SK-N-SH (cell line): ENCODE measurements around the gene SERTM2. TPM values are rescaled to one million over a fixed set of nuclear protein-coding genes. Genes with fewer than 3 reads are reported as not detected.
"Not testable (repeated sequence)": the region's sequence is repeated elsewhere in the genome, so short reads cannot be mapped to it uniquely, and the experiment has no call there.

Experiments
- CTCF ChIA-PET: fragments of 300-600, 350-600 bp; formaldehyde crosslinking; extraction: SDS; loops from one replicate; lab custom pipeline; 2021; lab: Yijun Ruan, JAX
- POLR2A ChIA-PET: fragments of 350-600 bp; sonication (Branson Sonifier 250); formaldehyde crosslinking; extraction: SDS; loops from one replicate; lab custom pipeline; 2020; ENCODE audit warnings: antibody characterized with exemption, inconsistent platforms; lab: Yijun Ruan, JAX
- DNase-seq: peaks from one replicate; pipeline ENCODE4 v3.0.0; 2012
- H2AFZ ChIP-seq: fragments of 200-600 bp; sonication (generic); 2 replicates; pipeline ENCODE4 v1.8.1; 2016; ENCODE audit warnings: antibody characterized with exemption, mild to moderate bottlenecking, low read depth
- H3F3A ChIP-seq: fragments of 200-600 bp; sonication (generic); replicated peaks from 2 replicates; pipeline ENCODE3; 2016; ENCODE audit warnings: antibody characterized with exemption, mild to moderate bottlenecking; ENCODE audit not compliant: insufficient read depth
- H3K27ac ChIP-seq, 2 experiments: fragments of 200-500 bp in 1 of 2; fragments of 200-600 bp in 1 of 2; sonication (Bioruptor generic) in 1 of 2; sonication (generic), shearing (Covaris generic) in 1 of 2; 2 replicates each; pipeline versions ENCODE4 v1.5.1 to v1.6.1; 2014 to 2016; ENCODE audit warnings: low read depth in 2 of 2, inconsistent platforms in 1 of 2, low read length in 1 of 2, mild to moderate bottlenecking in 1 of 2, mixed read lengths in 1 of 2
- H3K27me3 ChIP-seq: fragments of 200-600 bp; sonication (generic), shearing (Covaris generic); 2 replicates; pipeline ENCODE4 v1.6.1; 2016; ENCODE audit warnings: mixed run types; ENCODE audit not compliant: insufficient read depth
- H3K36me3 ChIP-seq, 2 experiments: fragments of 200-500 bp in 1 of 2; fragments of 200-600 bp in 1 of 2; sonication (Bioruptor generic) in 1 of 2; sonication (generic) in 1 of 2; replicated peaks in 1 of 2; 2 replicates each; pipeline versions ENCODE3 to v1.5.1; 2014 to 2016; ENCODE audit warnings: low read length in 1 of 2, mild to moderate bottlenecking in 1 of 2; ENCODE audit not compliant: insufficient read depth in 2 of 2, control insufficient read depth in 1 of 2
- H3K4me1 ChIP-seq, 2 experiments: fragments of 200-500 bp in 1 of 2; fragments of 200-600 bp in 1 of 2; sonication (Bioruptor generic) in 1 of 2; sonication (generic), shearing (Covaris generic) in 1 of 2; 2 replicates each; pipeline versions ENCODE4 v1.5.1 to v1.6.1; 2014 to 2016; ENCODE audit warnings: low read depth in 1 of 2, low read length in 1 of 2, mixed run types in 1 of 2; ENCODE audit not compliant: insufficient read depth in 2 of 2, control insufficient read depth in 1 of 2
- H3K4me2 ChIP-seq: fragments of 200-600 bp; sonication (generic), shearing (Covaris generic); 2 replicates; pipeline ENCODE4 v1.6.1; 2017; ENCODE audit warnings: mixed run types
- H3K4me3 ChIP-seq, 2 experiments: fragments of 200-500 bp in 1 of 2; fragments of 200-600 bp in 1 of 2; sonication (Bioruptor generic) in 1 of 2; sonication (generic), shearing (Covaris generic) in 1 of 2; 2 replicates each; pipeline versions ENCODE4 v1.5.1 to v1.8.1; 2014 to 2016; ENCODE audit warnings: low read depth in 2 of 2, inconsistent platforms in 1 of 2, low read length in 1 of 2, mild to moderate bottlenecking in 1 of 2, mixed read lengths in 1 of 2, moderate library complexity in 1 of 2
- H3K79me2 ChIP-seq: fragments of 200-600 bp; sonication (generic); 2 replicates; pipeline ENCODE4 v1.8.1; 2017; ENCODE audit warnings: mild to moderate bottlenecking; ENCODE audit not compliant: insufficient read depth
- H3K9ac ChIP-seq: fragments of 200-600 bp; sonication (generic); 2 replicates; pipeline ENCODE4 v1.6.1; 2017; ENCODE audit warnings: mixed run types
- H3K9me2 ChIP-seq: fragments of 200-600 bp; sonication (generic); 2 replicates; pipeline ENCODE4 v1.6.1; 2017; ENCODE audit warnings: mixed run types
- H3K9me3 ChIP-seq: fragments of 200-600 bp; sonication (generic); 2 replicates; pipeline ENCODE4 v1.6.1; 2017; ENCODE audit warnings: mixed run types, mild to moderate bottlenecking, moderate library complexity
- H4K20me1 ChIP-seq: fragments of 200-600 bp; sonication (generic); 2 replicates; pipeline ENCODE4 v1.6.1; 2017; ENCODE audit warnings: mild to moderate bottlenecking, mixed run types; ENCODE audit not compliant: insufficient read depth
- EP300 ChIP-seq, 2 experiments: IDR thresholded peaks; 2 replicates each; pipeline versions ENCODE4 v1.4.0 to v1.6.1; 2012; ENCODE audit warnings: borderline replicate concordance in 1 of 2, low read depth in 1 of 2, low read length in 1 of 2
- FOSL2 ChIP-seq: IDR thresholded peaks from 2 replicates; pipeline ENCODE4 v1.4.0; 2012; ENCODE audit warnings: low read depth, mild to moderate bottlenecking, moderate library complexity, borderline replicate concordance
- FOXJ3 ChIP-seq: sonication (generic); formaldehyde crosslinking; IDR thresholded peaks from 2 replicates; pipeline ENCODE4 v1.5.1; 2020; ENCODE audit warnings: mild to moderate bottlenecking, missing genetic modification reagents
- GATA2 ChIP-seq: sonication (generic); formaldehyde crosslinking; IDR thresholded peaks from 2 replicates; pipeline ENCODE4 v1.5.0; 2020; ENCODE audit warnings: mild to moderate bottlenecking, missing genetic modification reagents
- IRF3 ChIP-seq: fragments of 150-350 bp; IDR thresholded peaks from 2 replicates; pipeline ENCODE4 v1.6.1; 2016; ENCODE audit warnings: mild to moderate bottlenecking, low read depth, low read length
- JUND ChIP-seq: IDR thresholded peaks from 2 replicates; pipeline ENCODE4 v1.4.0; 2012
- MXI1 ChIP-seq: IDR thresholded peaks from 2 replicates; pipeline ENCODE4 v1.6.1; 2012; ENCODE audit warnings: mild to moderate bottlenecking, low read depth, low read length, improper control_type of control experiment
- NRF1 ChIP-seq: IDR thresholded peaks from 2 replicates; pipeline ENCODE4 v1.6.1; 2012; ENCODE audit warnings: low read depth, mild to moderate bottlenecking, low read length
- RFX5 ChIP-seq: IDR thresholded peaks from 2 replicates; pipeline ENCODE4 v1.6.1; 2012; ENCODE audit warnings: mild to moderate bottlenecking, improper control_type of control experiment, low read length
- WGBS: methylation state at CpG from one replicate; pipeline ENCODE4 v1.1.6; 2017; ENCODE audit warnings: low lambda C conversion rate; 5-methylcytosine and 5-hydroxymethylcytosine counted together
- polyA plus RNA-seq, 3 experiments: library from polyadenylated mRNA; depleted of rRNA; stranded (reverse); fragments of >200 nt; gene quantifications; 2 replicates each; pipeline ENCODE4 v1.2.3, GENCODE V29; 2012
- TF ChIP-seq, protein P1 (sequence below): IDR thresholded peaks from 2 replicates; pipeline ENCODE4 v1.6.1; 2012; ENCODE audit warnings: mild to moderate bottlenecking, low read depth, low read length, moderate library complexity
- TF ChIP-seq, protein P2 (sequence below): IDR thresholded peaks from 2 replicates; pipeline ENCODE4 v1.4.0; 2012; ENCODE audit warnings: low read depth

SERTM2 gene
- polyA plus RNA-seq, 1 of the 3 experiments (the other 2 are of a cell fraction): 0.12 TPM

- H3K9ac ChIP-seq, H3F3A ChIP-seq, H3K4me1 ChIP-seq, H3K4me3 ChIP-seq, H3K4me2 ChIP-seq, H3K36me3 ChIP-seq, CTCF ChIA-PET, H4K20me1 ChIP-seq, H3K27me3 ChIP-seq, H3K9me2 ChIP-seq, H3K79me2 ChIP-seq, H3K27ac ChIP-seq, DNase-seq, H2AFZ ChIP-seq, H3K9me3 ChIP-seq, POLR2A ChIA-PET: not testable (repeated sequence)
- WGBS: 28% methylated on average over 6 of the region's 6 CpGs
Measured at GRCh38 chrX:111549235-111549634, 37.8 kb downstream of the SERTM2 start.

- H3K9me3 ChIP-seq: no peaks in the 10 kb centered on the region
- no peaks in the 10 kb centered on the region; the same call in 1 of the 2 replicates for H3K27me3 ChIP-seq
- no peaks in the 10 kb centered on the region for H3K36me3 ChIP-seq
- no peaks in the 10 kb centered on the region for H3K4me1 ChIP-seq
- no peaks in the 10 kb centered on the region for H3K79me2 ChIP-seq
- WGBS: 13% methylated on average over 2 of the region's 2 CpGs
- H3K9ac ChIP-seq: no peak overlapping the region
- H4K20me1 ChIP-seq: no peaks in the 10 kb centered on the region
- TF ChIP-seq, protein P1, sequence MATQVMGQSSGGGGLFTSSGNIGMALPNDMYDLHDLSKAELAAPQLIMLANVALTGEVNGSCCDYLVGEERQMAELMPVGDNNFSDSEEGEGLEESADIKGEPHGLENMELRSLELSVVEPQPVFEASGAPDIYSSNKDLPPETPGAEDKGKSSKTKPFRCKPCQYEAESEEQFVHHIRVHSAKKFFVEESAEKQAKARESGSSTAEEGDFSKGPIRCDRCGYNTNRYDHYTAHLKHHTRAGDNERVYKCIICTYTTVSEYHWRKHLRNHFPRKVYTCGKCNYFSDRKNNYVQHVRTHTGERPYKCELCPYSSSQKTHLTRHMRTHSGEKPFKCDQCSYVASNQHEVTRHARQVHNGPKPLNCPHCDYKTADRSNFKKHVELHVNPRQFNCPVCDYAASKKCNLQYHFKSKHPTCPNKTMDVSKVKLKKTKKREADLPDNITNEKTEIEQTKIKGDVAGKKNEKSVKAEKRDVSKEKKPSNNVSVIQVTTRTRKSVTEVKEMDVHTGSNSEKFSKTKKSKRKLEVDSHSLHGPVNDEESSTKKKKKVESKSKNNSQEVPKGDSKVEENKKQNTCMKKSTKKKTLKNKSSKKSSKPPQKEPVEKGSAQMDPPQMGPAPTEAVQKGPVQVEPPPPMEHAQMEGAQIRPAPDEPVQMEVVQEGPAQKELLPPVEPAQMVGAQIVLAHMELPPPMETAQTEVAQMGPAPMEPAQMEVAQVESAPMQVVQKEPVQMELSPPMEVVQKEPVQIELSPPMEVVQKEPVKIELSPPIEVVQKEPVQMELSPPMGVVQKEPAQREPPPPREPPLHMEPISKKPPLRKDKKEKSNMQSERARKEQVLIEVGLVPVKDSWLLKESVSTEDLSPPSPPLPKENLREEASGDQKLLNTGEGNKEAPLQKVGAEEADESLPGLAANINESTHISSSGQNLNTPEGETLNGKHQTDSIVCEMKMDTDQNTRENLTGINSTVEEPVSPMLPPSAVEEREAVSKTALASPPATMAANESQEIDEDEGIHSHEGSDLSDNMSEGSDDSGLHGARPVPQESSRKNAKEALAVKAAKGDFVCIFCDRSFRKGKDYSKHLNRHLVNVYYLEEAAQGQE: no peak
- TF ChIP-seq JUND (no peak), FOSL2 (no peak), MXI1 (no peak), EP300 (IDR thresholded peaks at IDR 0.05; ENCODE audit: borderline replicate concordance in 1 of 2, low read depth in 1 of 2, low read length in 1 of 2) (no peak), GATA2 (no peak), FOXJ3 (CRISPR knock-in tag) (no peak), RFX5 (no peak), NRF1 (no peak), IRF3 (no peak)
- TF ChIP-seq, protein P2, sequence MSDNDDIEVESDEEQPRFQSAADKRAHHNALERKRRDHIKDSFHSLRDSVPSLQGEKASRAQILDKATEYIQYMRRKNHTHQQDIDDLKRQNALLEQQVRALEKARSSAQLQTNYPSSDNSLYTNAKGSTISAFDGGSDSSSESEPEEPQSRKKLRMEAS: no peak
- H3F3A ChIP-seq: no peaks in the 10 kb centered on the region
- no peaks in the 10 kb centered on the region for H3K9me2 ChIP-seq
- no peak overlapping the region for H3K4me3 ChIP-seq
- H2AFZ ChIP-seq: no peak overlapping the region
- no peak overlapping the region for H3K27ac ChIP-seq
- no peak for DNase-seq
- ChIA-PET POLR2A (no interaction called here), CTCF (interaction anchor here (0.7 kb wide), 1 partner anchor 297 kb away, joined by 3 read pairs; no protein-coding TSS in a partner anchor)
- H3K4me2 ChIP-seq: no peak overlapping the region
Measured at GRCh38 chrX:111555406-111555958, 44.0 kb downstream of the SERTM2 start.
